ENCODE data around the gene DDAH2.

- no peak for TF ChIP-seq CTCF (IDR thresholded peaks at IDR 0.05)
- TF ChIP-seq ZFX (IDR thresholded peaks at IDR 0.05; ENCODE audit: borderline replicate concordance) = no peak
Observed at GRCh38 chr6:31771992-31772358, 42.9 kb upstream of the DDAH2 start.

Measured in 22Rv1 (cell line).